HepG2 (cell line): Measurements from ENCODE around the gene STRIP1. TPM values are rescaled to one million over a fixed set of nuclear protein-coding genes. Genes with fewer than 3 reads are reported as not detected.

Source experiments
- ATAC-seq: fragments of 200-7000 bp; cut with Tn5 transposase; 3 replicates; pipeline ENCODE4 v1.9.1; 2020; ENCODE audit warnings: mild to moderate bottlenecking, moderate library complexity
- BruUV-seq: library from RNA; stranded (reverse); fragments of 400-500 nt; replicated peaks from 2 replicates; lab custom pipeline; 2021; lab: Mats Ljungman, UMichigan
- CTCF ChIA-PET: fragments of 300-600 bp; formaldehyde crosslinking; extraction: SDS; loops from one replicate; lab custom pipeline; 2021; ENCODE audit warnings: low total read pairs, inconsistent platforms, low intra/inter-chr PET ratio; lab: Yijun Ruan, JAX
- POLR2A ChIA-PET: fragments of 350-600 bp; sonication (Branson Sonifier 250); formaldehyde crosslinking; loops from one replicate; lab custom pipeline; 2020; ENCODE audit warnings: antibody characterized with exemption, inconsistent platforms; lab: Yijun Ruan, JAX
- DNase-seq: peaks from one replicate; pipeline ENCODE4 v3.0.0-alpha.2; 2015; ENCODE audit warnings: low spot score
- FAIRE-seq: peaks from 3 replicates; lab custom pipeline; 2011; peaks lifted over from hg19 to GRCh38; lab: Jason Lieb, UNC
- H2AFZ ChIP-seq: one replicate; pipeline ENCODE4 v1.6.1; 2011; ENCODE audit warnings: low read length, inconsistent platforms
- H3K27ac ChIP-seq: fragments of 300-600 bp; 3 replicates; pipeline ENCODE4 v1.8.0; 2011; ENCODE audit warnings: mixed run types, mild to moderate bottlenecking, mixed read lengths, low read length, inconsistent platforms; ENCODE audit not compliant: insufficient read depth; ENCODE audit errors: extremely low read length
- H3K27me3 ChIP-seq, 2 experiments: fragments of 200-600 bp in 1 of 2; 2 replicates in 1 of 2; 3 replicates in 1 of 2; pipeline versions ENCODE4 v1.6.0 to v1.8.0; 2011; ENCODE audit warnings: low read length in 2 of 2, mild to moderate bottlenecking in 2 of 2, moderate library complexity in 2 of 2, inconsistent platforms in 1 of 2; ENCODE audit not compliant: insufficient read depth in 2 of 2, control insufficient read depth in 1 of 2
- H3K36me3 ChIP-seq, 2 experiments: fragments of 200-600 bp in 1 of 2; replicated peaks in 1 of 2; 2 replicates in 1 of 2; 3 replicates in 1 of 2; pipeline versions ENCODE4 v1.5.1 to v1.8.0; 2011; ENCODE audit warnings: low read length in 2 of 2, inconsistent platforms in 1 of 2; ENCODE audit not compliant: insufficient read depth in 2 of 2, control insufficient read depth in 1 of 2
- H3K4me1 ChIP-seq: 2 replicates; pipeline ENCODE4 v1.5.1; 2012; ENCODE audit warnings: low read length, inconsistent platforms; ENCODE audit not compliant: insufficient read depth
- H3K4me2 ChIP-seq: 2 replicates; pipeline ENCODE4 v1.6.0; 2011; ENCODE audit warnings: low read depth, low read length, inconsistent platforms
- H3K4me3 ChIP-seq, 3 experiments: fragments of 200-600 bp in 1 of 3; sonication (generic), shearing (Covaris generic) in 1 of 3; replicated peaks in 1 of 3; 2 replicates each; pipeline ENCODE4 v1.5.1; 2011 to 2016; ENCODE audit warnings: low read length in 3 of 3, inconsistent platforms in 2 of 3, low read depth in 2 of 3, mild to moderate bottlenecking in 2 of 3, control low read depth in 1 of 3, mixed read lengths in 1 of 3; ENCODE audit not compliant: insufficient read depth in 1 of 3
- H3K79me2 ChIP-seq: one replicate; pipeline ENCODE4 v1.6.1; 2011; ENCODE audit warnings: low read length, inconsistent platforms; ENCODE audit not compliant: insufficient read depth
- H3K9ac ChIP-seq: 2 replicates; pipeline ENCODE4 v1.6.0; 2011; ENCODE audit warnings: mild to moderate bottlenecking, low read depth, low read length, inconsistent platforms; ENCODE audit not compliant: insufficient read depth
- H3K9me3 ChIP-seq: 2 replicates; pipeline ENCODE4 v1.5.1; 2012; ENCODE audit warnings: mild to moderate bottlenecking, low read length
- H4K20me1 ChIP-seq: 2 replicates; pipeline ENCODE4 v1.6.0; 2011; ENCODE audit warnings: inconsistent platforms, mild to moderate bottlenecking, low read length, moderate library complexity; ENCODE audit not compliant: insufficient read depth
- CENPX ChIP-seq: sonication (generic); formaldehyde crosslinking; IDR thresholded peaks from 2 replicates; pipeline ENCODE4 v1.9.0; 2021; ENCODE audit warnings: mild to moderate bottlenecking, missing genetic modification reagents, moderate library complexity
- GLMP ChIP-seq: sonication (generic); formaldehyde crosslinking; IDR thresholded peaks from 2 replicates; pipeline ENCODE4 v1.9.0; 2021; ENCODE audit warnings: missing genetic modification reagents, mild to moderate bottlenecking, borderline replicate concordance
- HMG20A ChIP-seq: IDR thresholded peaks from 2 replicates; pipeline ENCODE4 v1.6.1; 2016; ENCODE audit warnings: borderline replicate concordance
- SNAPC4 ChIP-seq: sonication (generic); formaldehyde crosslinking; IDR thresholded peaks from 2 replicates; pipeline ENCODE4 v1.4.0; 2020; ENCODE audit warnings: mild to moderate bottlenecking, missing genetic modification reagents
- SP2 ChIP-seq: sonication (generic); formaldehyde crosslinking; IDR thresholded peaks from 2 replicates; pipeline ENCODE4 v1.5.1; 2020; ENCODE audit warnings: mild to moderate bottlenecking, missing genetic modification reagents
- TGIF2 ChIP-seq: IDR thresholded peaks from 2 replicates; pipeline ENCODE4 v1.6.1; 2016; ENCODE audit warnings: control low read depth, missing compliant biosample characterization
- ZBTB49 ChIP-seq: sonication (generic); formaldehyde crosslinking; IDR thresholded peaks from 2 replicates; pipeline ENCODE4 v1.4.0; 2020; ENCODE audit warnings: missing genetic modification reagents, borderline replicate concordance
- ZNF260 ChIP-seq: sonication (generic); formaldehyde crosslinking; IDR thresholded peaks from 2 replicates; pipeline ENCODE4 v1.4.0; 2020; ENCODE audit warnings: missing genetic modification reagents, low read depth, mild to moderate bottlenecking, borderline replicate concordance
- ZNF263 ChIP-seq: sonication (generic); formaldehyde crosslinking; IDR thresholded peaks from 2 replicates; pipeline ENCODE4 v1.4.0; 2020; ENCODE audit warnings: missing genetic modification reagents
- ZNF557 ChIP-seq: sonication (generic); formaldehyde crosslinking; IDR thresholded peaks from 2 replicates; pipeline ENCODE4 v1.4.0; 2020; ENCODE audit warnings: missing genetic modification reagents
- ZNF576 ChIP-seq: sonication (generic); formaldehyde crosslinking; IDR thresholded peaks from 2 replicates; pipeline ENCODE4 v1.4.0; 2020; ENCODE audit warnings: mild to moderate bottlenecking, missing genetic modification reagents
- ZNF589 ChIP-seq: sonication (generic); formaldehyde crosslinking; conservative IDR thresholded peaks from 2 replicates; pipeline ENCODE4 v1.8.0; 2022; ENCODE audit warnings: mild to moderate bottlenecking, moderate library complexity, missing genetic modification reagents
- ZNF747 ChIP-seq: sonication (generic); formaldehyde crosslinking; IDR thresholded peaks from 2 replicates; pipeline ENCODE4 v1.8.1; 2023; ENCODE audit warnings: missing genetic modification reagents, mild to moderate bottlenecking, borderline replicate concordance
- WGBS: methylation state at CpG from one replicate; pipeline ENCODE4 v1.1.6; 2017; ENCODE audit warnings: low lambda C conversion rate; 5-methylcytosine and 5-hydroxymethylcytosine counted together
- in situ Hi-C: cut with HindIII; loops from 2 replicates; pipeline ENCODE4 v1.10.0; 2017; ENCODE audit warnings: low pct_unique_long_range_greater_than_20kb; ENCODE audit not compliant: extremely low pct_ligation_motif_present
- intact Hi-C: fragments of 100-400 bp; cut with micrococcal nuclease; formaldehyde crosslinking; loops from one replicate; pipeline ENCODE4 v1.10.0; 2022; ENCODE audit not compliant: unreplicated experiment
- polyA plus RNA-seq, 8 experiments: library from polyadenylated mRNA; depleted of rRNA in 3 of 8; stranded (reverse) in 7 of 8; unstranded in 1 of 8; fragments of >200 nt; fragmentation: Illumina TruSeq in 4 of 8; extraction: Trizol in 4 of 8; gene quantifications; 2 replicates each; pipeline versions ENCODE4 v1.2.1 to v1.2.3, GENCODE V29; 2011 to 2016; ENCODE audit warnings: low read depth in 4 of 8, missing spikeins in 1 of 8, mixed read lengths in 1 of 8; ENCODE audit not compliant: insufficient read depth in 1 of 8
- total RNA-seq, 5 experiments: library from RNA; depleted of rRNA; stranded (reverse); fragments of >200 nt; fragmentation: Illumina TruSeq; extraction: Trizol; gene quantifications; 2 replicates each; pipeline ENCODE4 v1.2.3, GENCODE V29; 2016; ENCODE audit warnings: low read depth in 1 of 5
- TF ChIP-seq, protein P1 (sequence below): sonication (generic); formaldehyde crosslinking; IDR thresholded peaks from 2 replicates; pipeline ENCODE4 v1.5.0; 2020; ENCODE audit warnings: mild to moderate bottlenecking, missing genetic modification reagents, borderline replicate concordance

The STRIP1 gene
- total and polyA plus RNA-seq, 2 of the 13 experiments (the other 11 are each of a cell fraction or from before 2014, with no cell fraction given): 20.9 to 27.9 TPM

DNA sequence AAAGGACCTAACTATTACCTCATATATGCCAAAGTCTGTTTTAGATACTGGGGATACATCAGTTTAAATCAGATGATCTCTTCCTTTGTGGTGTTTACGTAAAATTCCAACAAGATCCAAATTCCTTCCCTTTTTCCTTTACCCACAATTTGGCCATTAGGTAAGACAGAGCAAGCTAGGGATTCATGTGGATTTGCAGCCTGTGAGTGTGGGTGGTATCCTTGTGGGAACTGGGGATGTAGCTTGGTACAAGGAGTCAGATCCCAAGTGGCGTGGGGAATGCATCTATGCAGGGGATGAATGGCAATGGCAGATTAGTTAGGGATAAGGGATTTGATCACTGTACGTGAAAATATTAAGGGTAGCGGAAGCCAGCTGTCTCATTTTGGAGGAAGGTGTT is 9.8 kb upstream of the STRIP1 start:
- Histone ChIP-seq H3K4me2 (no peak overlapping the region), H2AFZ (no peak overlapping the region), H3K4me1 (no peaks in the 10 kb centered on the region), H3K27ac (no peak overlapping the region), H3K9ac (no peak overlapping the region), H3K79me2 (no peaks in the 10 kb centered on the region), H3K27me3 (no peaks in the 10 kb centered on the region), H3K4me3 (no peak overlapping the region), H4K20me1 (no peaks in the 10 kb centered on the region), H3K36me3 (peaks cover 11 to 46% of the 10 kb centered on the region in 2 experiments), H3K9me3 (no peaks in the 10 kb centered on the region)
- CTCF ChIA-PET: no interaction called here
- POLR2A ChIA-PET: no interaction called here
- BruUV-seq: no TSS peak
- DNase-seq (no peak), ATAC-seq (no peak), FAIRE-seq (no peak)
- WGBS: over 99% methylated on average over 4 of the region's 4 CpGs
- in situ Hi-C loops (no loop called here), intact Hi-C loops (no loop called here)
- TF ChIP-seq ZNF589 (CRISPR knock-in tag): no peak
- TF ChIP-seq CENPX (CRISPR knock-in tag): no peak
- TF ChIP-seq ZNF576 (CRISPR knock-in tag): no peak
- TF ChIP-seq, protein P1, sequence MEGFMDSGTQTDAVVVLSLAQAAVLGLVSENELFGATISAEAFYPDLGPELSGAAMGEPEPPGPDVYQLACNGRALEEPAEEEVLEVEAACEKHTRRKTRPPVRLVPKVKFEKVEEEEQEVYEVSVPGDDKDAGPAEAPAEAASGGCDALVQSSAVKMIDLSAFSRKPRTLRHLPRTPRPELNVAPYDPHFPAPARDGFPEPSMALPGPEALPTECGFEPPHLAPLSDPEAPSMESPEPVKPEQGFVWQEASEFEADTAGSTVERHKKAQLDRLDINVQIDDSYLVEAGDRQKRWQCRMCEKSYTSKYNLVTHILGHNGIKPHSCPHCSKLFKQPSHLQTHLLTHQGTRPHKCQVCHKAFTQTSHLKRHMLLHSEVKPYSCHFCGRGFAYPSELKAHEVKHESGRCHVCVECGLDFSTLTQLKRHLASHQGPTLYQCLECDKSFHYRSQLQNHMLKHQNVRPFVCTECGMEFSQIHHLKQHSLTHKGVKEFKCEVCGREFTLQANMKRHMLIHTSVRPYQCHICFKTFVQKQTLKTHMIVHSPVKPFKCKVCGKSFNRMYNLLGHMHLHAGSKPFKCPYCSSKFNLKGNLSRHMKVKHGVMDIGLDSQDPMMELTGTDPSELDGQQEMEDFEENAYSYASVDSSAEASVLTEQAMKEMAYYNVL (CRISPR knock-in tag): no peak
- TF ChIP-seq GLMP (CRISPR knock-in tag): no peak
- TF ChIP-seq HMG20A (CRISPR knock-in tag): no peak
- TF ChIP-seq ZNF747: no peak
- no peak for TF ChIP-seq ZBTB49 (CRISPR knock-in tag)
- TF ChIP-seq SP2 (CRISPR knock-in tag): no peak
- no peak for TF ChIP-seq TGIF2 (CRISPR knock-in tag)
- no peak for TF ChIP-seq SNAPC4 (CRISPR knock-in tag)
- TF ChIP-seq ZNF557 (CRISPR knock-in tag): no peak
- no peak for TF ChIP-seq ZNF260 (CRISPR knock-in tag)
- no peak for TF ChIP-seq ZNF263 (CRISPR knock-in tag)
